ENCODE data around the gene TEX44. TPM values are rescaled to one million over a fixed set of nuclear protein-coding genes. Genes with fewer than 3 reads are reported as not detected.

TEX44 gene
- total RNA-seq, 1 experiment from 2014 or later = not detected

DNA sequence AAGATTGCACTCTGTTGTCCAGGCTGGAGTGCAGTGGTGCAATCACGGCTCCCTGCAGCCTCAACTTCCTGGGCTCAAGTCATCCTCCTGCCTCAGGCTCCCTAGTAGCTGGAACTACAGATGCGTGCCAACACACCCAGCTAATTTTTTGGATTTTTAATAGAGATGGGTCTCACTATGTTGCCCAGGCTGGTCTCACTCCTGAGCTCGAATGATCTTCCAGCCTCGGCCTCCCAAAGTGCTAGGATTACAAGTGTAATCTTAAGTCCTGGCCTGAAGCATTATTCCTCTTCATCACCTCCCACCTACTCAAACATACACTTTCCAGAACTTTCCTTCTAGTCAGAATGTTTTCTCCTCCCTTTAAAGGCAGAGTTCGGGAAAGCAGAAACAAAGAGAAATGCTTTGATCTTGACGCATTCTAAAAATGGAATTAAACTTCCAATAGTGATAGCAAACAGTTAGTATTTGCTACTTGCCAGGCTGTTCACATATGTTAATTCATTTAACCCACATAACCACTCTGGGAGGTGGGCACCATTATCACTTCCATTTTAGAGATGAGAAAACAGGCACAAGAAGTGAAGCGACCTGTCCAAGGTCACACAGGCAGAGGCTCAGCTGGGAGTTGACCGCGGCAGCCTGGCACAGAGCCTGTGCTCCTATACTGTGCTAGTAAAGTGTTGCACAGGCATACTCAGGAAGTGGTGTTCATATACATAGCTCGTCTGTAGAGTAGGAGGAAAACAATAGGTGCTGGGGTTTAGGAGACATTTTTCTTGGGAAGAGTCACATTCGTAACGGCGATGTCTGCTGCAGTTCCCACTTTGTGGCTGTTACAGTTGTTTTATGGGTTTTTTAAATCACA, 24.6 kb downstream of the TEX44 start:
- Histone ChIP-seq H3K36me3 (no peaks in the 10 kb centered on the region; the same call in 1 of the 2 replicates), H3K27ac (peak overlapping the region; percentile 8; the same call in 1 of the 2 replicates), H3K4me3 (no peak overlapping the region), H3K4me1 (replicated peaks) (peaks cover 60% of the 10 kb centered on the region), H3K27me3 (replicated peaks) (no peaks in the 10 kb centered on the region), H3K9me3 (replicated peaks) (peaks cover 3% of the 10 kb centered on the region; the same call in 1 of the 2 replicates)
- DNase-seq (ENCODE audit: low read depth in 1 of 2, low spot score in 2 of 2) = peak in 1 of 2 experiments; percentile 61

DNA sequence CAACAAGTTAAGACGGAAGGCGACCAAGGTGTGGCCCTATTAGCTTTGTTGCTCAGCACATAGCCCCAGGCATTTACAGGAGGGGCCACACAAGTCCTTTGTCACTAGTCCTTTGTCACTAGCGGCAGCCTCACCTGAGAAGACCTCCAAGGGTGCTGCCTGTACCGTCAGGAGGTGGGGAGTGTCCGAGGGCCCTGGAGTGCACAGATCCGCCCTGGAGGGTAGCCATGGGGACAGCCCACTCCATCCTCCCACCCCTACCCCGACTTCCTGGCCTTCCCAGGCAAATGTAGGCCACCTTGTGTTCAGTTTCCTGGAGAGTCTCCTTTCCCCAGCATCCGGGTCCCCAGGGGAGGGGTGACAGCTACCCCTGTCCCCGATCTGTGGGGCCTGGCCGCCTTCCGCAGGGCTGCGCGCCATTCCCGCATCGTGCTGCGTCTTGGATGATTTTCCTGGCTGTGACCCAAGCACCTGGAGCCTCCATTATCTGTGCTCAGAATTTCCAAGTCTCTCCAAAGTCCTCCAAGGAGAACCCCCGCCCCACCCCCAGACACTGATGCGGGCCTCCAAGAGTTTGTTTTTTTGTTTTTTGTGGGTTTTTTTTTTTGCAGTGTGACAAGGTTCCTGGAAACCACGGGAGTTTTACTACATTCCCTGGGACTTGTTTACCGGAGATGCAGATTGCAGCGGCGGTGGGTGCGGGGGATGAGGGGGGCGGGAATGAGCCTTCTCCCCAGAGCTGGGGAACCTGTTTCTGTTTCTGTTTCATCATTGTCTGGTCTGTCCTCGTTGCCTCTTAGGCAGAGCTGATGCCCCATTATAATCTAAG, 28.6 kb downstream of the TEX44 start:
- peak in 1 of 2 experiments; percentile 43 for DNase-seq (ENCODE audit: low read depth in 1 of 2, low spot score in 2 of 2)
- Histone ChIP-seq H3K27me3 (replicated peaks) (no peaks in the 10 kb centered on the region), H3K9me3 (replicated peaks) (no peaks in the 10 kb centered on the region), H3K4me3 (no peak overlapping the region), H3K36me3 (no peaks in the 10 kb centered on the region), H3K4me1 (replicated peaks) (peaks cover 36% of the 10 kb centered on the region), H3K27ac (no peak overlapping the region; the same call in 1 of the 2 replicates)

DNA sequence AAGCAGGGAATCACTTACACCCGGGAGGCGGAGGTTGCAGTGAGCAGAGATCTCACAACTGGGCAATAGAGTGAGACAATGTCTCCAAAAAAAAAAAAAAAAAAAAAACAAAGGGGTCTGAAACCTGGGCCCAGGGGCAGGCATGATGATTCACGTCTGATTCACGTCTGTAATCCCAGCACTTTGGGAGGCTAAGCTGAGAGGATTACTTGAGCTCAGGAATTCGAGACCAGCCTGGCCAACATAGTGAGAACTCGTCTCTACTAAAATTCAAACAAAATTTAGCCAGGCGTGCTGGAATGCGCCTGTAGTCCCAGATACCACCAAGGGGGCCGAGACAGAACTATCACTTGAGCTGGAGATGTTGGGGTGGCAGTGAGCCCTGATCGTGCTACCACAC, 30.3 kb downstream of the TEX44 start:
- DNase-seq (ENCODE audit: low read depth in 1 of 2, low spot score in 2 of 2) = no peak
- no peak overlapping the region for H3K27ac ChIP-seq
- no peaks in the 10 kb centered on the region for H3K9me3 ChIP-seq (replicated peaks)
- H3K4me3 ChIP-seq = no peak overlapping the region
- H3K36me3 ChIP-seq = no peaks in the 10 kb centered on the region
- H3K27me3 ChIP-seq (replicated peaks) = no peaks in the 10 kb centered on the region
- peaks cover 33% of the 10 kb centered on the region for H3K4me1 ChIP-seq (replicated peaks)

DNA sequence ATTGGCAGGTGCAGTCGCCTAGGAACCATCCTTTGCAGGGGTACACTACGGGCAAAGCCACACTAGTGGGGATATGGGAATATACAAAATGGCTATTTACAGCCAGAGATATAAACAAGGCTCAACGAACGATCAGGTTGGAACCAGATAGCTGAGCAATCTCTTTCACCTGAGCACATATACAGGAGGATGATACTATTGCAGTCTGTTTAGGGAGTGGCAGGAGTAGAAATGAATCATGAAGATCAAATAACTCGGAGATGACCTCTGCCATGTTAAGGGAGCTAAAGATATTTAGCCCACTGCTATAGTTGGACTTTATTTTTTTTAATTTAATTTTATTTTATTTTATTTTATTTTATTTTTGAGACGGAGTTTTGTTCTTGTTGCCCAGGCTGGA, 33.8 kb downstream of the TEX44 start:
- Histone ChIP-seq H3K4me1 (replicated peaks) (peaks cover 24% of the 10 kb centered on the region), H3K27me3 (replicated peaks) (no peaks in the 10 kb centered on the region), H3K9me3 (replicated peaks) (no peaks in the 10 kb centered on the region), H3K4me3 (no peak overlapping the region), H3K27ac (no peak overlapping the region), H3K36me3 (no peaks in the 10 kb centered on the region)
- no peak for DNase-seq (ENCODE audit: low read depth in 1 of 2, low spot score in 2 of 2)

DNA sequence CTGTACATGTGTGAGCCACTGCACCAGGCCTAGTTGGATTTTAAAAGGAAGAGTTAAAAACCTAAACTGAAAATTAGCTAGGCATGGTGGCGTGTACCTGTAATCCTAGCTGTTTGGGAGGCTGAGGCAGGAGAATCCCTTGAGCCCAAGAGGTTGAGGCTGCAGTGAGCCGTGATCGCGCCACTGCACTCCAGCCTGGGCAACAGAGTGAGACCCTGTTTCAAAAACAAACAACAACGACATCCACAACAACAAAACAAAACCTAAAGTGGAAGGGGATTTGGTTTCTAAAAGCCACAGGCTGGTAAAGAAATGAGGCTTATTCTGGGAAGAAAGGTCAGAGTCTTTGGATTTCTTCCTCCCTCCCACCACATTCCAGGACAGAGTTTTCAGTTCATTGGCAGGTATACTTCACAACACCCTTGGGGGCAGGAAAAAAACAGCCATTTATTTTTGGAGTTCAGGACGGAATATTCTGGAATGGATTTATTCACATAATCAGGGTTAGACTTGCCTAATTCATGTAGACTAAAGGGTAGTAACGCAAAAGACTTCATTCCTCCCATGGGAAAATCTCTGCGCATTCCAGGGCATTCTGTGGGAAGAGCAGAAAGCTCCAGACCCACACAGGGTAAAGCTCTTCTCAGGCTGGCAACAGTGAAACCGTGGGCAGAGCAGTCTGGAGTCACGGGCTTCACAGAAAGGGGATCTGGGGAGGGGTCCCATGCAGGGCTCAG, 34.9 kb downstream of the TEX44 start:
- no peaks in the 10 kb centered on the region for H3K9me3 ChIP-seq (replicated peaks)
- H3K36me3 ChIP-seq = no peaks in the 10 kb centered on the region
- peaks cover 26% of the 10 kb centered on the region for H3K4me1 ChIP-seq (replicated peaks)
- no peaks in the 10 kb centered on the region for H3K27me3 ChIP-seq (replicated peaks)
- peak overlapping the region; percentile 66 for H3K27ac ChIP-seq
- H3K4me3 ChIP-seq = no peak overlapping the region
- peak in 1 of 2 experiments; percentile 38 for DNase-seq (ENCODE audit: low read depth in 1 of 2, low spot score in 2 of 2)

DNA sequence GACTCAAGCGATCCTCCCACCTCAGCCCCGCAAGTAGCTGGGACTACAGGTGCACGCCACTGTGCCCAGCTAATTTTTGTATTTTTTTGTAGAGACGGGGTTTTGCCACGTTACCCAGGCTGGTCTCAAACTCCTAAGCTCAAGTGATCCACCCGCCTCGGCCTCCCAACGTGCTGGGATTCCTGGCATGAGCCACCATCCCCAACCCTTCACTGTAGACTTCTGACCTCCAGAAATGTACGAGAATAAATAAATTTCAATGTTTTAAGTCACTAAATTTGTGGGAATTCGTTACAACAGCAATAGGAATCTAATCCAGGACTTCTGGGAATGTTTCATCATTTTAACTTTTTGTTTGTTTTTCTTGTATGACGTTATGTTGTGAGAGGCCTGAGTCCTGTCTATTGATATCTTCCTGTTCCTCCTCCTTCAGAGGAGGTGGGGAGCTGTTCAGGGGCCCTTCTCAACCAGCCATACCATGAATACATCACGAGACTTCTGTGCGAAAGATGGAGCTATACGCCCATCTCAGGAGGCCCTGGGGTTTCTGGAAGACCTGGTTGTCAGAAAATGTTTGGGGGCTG, 40.0 kb downstream of the TEX44 start:
- peak; percentile 70 to 84 for DNase-seq (ENCODE audit: low read depth in 1 of 2, low spot score in 2 of 2)
- Histone ChIP-seq H3K27me3 (replicated peaks) (no peaks in the 10 kb centered on the region), H3K36me3 (no peaks in the 10 kb centered on the region), H3K4me1 (replicated peaks) (peaks cover 31% of the 10 kb centered on the region), H3K4me3 (no peak overlapping the region), H3K27ac (peak overlapping the region; percentile 61), H3K9me3 (replicated peaks) (no peaks in the 10 kb centered on the region)

DNA sequence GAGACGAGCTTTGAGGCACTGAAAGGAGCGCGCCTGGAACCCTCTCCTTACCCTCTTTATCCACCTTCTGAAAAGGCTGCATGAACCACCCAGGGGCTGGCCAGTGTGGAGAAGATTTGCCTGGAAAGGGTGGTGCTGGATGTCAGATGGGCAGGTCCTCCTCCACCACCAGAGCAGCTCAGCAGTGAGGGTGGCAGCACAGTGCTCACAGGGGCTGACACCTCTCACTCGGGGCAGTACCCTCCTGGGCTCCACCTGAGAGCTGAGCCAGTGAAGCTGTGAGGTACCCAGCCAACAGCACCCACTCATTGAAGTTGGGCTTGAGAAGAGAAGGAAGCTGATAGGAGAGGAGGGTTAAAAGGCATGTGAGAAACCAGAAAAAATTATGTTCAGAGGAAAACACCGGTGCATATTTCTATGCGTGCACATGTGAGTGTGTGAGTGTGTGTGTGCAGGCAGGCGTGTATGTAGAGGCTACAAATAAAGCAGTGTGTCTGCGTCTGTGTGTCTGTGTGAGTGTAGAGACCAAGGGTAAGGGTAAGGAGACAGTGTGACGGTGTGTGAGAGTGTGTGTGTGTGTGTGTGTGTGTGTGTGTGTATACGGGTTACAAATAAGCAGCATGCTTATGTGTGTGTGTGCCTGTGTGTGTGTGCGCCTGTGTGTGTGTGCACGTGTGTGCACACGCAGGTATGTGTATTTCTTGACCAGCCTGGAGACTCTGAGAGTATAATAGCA, 40.7 kb downstream of the TEX44 start:
- Histone ChIP-seq H3K27me3 (replicated peaks) (no peaks in the 10 kb centered on the region), H3K9me3 (replicated peaks) (no peaks in the 10 kb centered on the region), H3K4me3 (no peak overlapping the region), H3K36me3 (no peaks in the 10 kb centered on the region), H3K27ac (peak overlapping the region; percentile 61), H3K4me1 (replicated peaks) (peaks cover 26% of the 10 kb centered on the region)
- DNase-seq (ENCODE audit: low read depth in 1 of 2, low spot score in 2 of 2) = no peak

DNA sequence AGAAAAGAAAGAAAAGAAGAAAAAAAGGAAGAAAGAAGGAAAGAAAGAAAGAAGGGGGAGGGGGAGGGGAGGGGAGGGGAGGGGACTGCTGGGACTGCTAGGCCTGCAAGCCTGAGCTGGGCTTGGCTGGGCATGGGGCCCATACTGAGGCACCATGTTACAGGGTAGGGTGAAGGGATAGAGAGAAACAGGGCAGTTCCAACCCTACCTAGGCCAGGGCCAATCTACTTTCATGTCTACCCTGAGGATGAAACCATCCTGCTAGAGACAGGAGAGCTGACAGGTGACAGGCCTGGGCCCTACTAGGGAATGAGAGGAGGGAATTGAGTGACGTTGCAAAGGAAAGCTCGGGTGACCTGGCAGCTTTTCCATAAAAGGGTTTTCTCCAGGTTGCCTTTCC, 41.7 kb downstream of the TEX44 start:
- no peak overlapping the region for H3K27ac ChIP-seq
- H3K4me1 ChIP-seq (replicated peaks) = peaks cover 36% of the 10 kb centered on the region
- DNase-seq (ENCODE audit: low read depth in 1 of 2, low spot score in 2 of 2) = no peak
- no peak overlapping the region for H3K4me3 ChIP-seq
- H3K36me3 ChIP-seq = no peaks in the 10 kb centered on the region
- no peaks in the 10 kb centered on the region for H3K9me3 ChIP-seq (replicated peaks)
- no peaks in the 10 kb centered on the region for H3K27me3 ChIP-seq (replicated peaks)

DNA sequence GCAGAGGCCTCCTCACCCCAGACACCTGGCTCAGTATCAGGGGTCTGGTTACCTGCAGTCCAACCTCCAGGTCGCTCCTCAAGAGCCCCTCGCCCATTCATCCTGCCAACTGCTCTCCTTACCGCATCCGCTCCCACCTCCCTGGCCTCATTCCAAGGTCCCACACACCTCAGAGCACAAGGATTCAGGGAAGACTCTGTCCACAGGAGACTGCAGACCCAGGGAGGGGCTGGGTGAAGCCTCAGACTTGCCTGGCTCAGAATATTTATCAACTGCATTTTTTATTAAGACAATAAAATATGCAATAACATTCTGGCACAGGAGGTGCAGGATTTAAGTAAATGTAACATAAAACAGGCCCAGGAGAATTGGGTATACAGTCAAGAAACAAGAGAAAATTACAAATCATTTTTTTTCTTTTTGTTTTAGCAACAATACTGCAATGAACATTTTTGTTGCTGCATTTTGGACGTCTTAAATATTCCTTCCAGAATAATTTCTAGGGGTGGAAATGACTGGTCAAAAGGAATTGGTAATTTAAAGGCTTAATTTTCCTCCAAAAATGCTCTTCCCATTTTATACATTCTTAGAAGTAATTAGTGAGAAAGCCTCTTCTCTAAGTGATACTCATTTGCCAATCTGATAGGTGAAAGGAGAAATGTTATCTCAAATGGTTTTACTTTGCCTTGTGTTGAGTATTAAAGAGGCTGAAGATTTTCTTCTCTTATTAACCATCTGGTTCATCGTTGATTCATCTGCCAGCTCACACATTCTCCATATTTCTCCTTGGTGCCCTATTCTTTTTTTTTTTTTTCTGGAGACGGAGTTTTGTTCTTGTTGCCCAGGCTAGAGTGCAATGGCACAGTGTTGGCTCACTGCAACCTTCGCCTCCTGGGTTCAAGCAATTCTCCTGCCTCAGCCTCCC, 42.5 kb downstream of the TEX44 start:
- no peak overlapping the region for H3K27ac ChIP-seq
- no peaks in the 10 kb centered on the region for H3K9me3 ChIP-seq (replicated peaks)
- no peak overlapping the region for H3K4me3 ChIP-seq
- peaks cover 44% of the 10 kb centered on the region for H3K4me1 ChIP-seq (replicated peaks)
- no peaks in the 10 kb centered on the region for H3K27me3 ChIP-seq (replicated peaks)
- H3K36me3 ChIP-seq = no peaks in the 10 kb centered on the region
- DNase-seq (ENCODE audit: low read depth in 1 of 2, low spot score in 2 of 2) = no peak

DNA sequence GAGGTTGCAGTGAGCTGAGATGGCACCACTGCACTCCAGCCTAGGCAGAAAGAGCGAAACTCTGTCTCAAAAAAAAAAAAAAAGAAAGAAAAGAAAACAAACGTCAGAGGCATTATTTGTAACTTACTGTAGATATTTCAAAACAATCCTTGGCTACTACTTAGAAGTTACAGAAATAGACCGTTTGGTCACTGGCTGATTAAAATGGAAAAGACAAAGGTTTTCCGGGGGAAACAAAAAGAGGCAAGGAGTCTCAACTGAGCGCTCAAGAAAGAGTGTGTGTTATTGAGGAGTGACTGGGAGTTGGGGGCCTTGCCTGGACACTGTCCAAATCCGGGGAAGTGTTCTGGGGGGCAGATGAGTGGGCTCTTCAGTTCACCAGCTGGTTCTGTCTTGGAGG, 47.6 kb downstream of the TEX44 start:
- Histone ChIP-seq H3K4me3 (no peak overlapping the region), H3K27me3 (replicated peaks) (no peaks in the 10 kb centered on the region), H3K4me1 (replicated peaks) (peaks cover 58% of the 10 kb centered on the region), H3K9me3 (replicated peaks) (no peaks in the 10 kb centered on the region), H3K27ac (peak overlapping the region; percentile 97), H3K36me3 (no peaks in the 10 kb centered on the region)
- peak in 1 of 2 experiments; percentile 74 for DNase-seq (ENCODE audit: low read depth in 1 of 2, low spot score in 2 of 2)

DNA sequence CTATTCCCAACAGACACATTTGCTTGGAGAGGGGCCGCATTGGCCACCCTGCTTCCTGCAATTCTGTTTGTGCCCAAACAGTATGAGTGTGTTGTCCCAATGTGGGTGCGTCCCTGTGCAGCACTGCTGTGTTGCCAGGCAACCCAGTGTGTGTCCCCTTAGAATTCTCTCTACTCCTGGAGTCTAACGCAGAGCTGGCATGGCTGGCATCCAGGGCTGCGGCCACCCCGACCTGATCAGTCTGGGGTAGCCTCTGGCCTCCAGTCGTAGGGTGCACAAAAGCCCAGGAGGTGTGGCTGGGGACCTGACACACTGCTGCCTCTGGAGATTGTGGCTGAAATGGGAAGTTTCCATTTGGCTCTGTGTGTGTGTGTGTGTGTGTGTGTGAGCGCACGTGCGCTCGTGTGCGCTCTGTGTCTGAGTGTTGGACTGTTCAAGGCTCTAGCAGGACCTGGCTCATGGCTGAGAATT, 48.0 kb downstream of the TEX44 start:
- DNase-seq (ENCODE audit: low read depth in 1 of 2, low spot score in 2 of 2) = peak in 1 of 2 experiments; percentile 73
- peaks cover 58% of the 10 kb centered on the region for H3K4me1 ChIP-seq (replicated peaks)
- H3K27me3 ChIP-seq (replicated peaks) = no peaks in the 10 kb centered on the region
- H3K27ac ChIP-seq = peak overlapping the region; percentile 97
- no peak overlapping the region for H3K4me3 ChIP-seq
- no peaks in the 10 kb centered on the region for H3K36me3 ChIP-seq
- no peaks in the 10 kb centered on the region for H3K9me3 ChIP-seq (replicated peaks)

All from SJSA1 (cell line).